H1 (cell line): ENCODE results near the gene LIG4. TPM values are rescaled to one million over a fixed set of nuclear protein-coding genes. Genes with fewer than 3 reads are reported as not detected.
A peak's percentile ranks its signal among the peaks of the same experiment; 100 is the strongest.

Experiments used
- CTCF ChIA-PET: fragments of 300-600 bp; sonication (Branson Sonifier 250); formaldehyde crosslinking; loops from one replicate; lab custom pipeline; 2021; ENCODE audit not compliant: partially characterized antibody; lab: Charles Lee
- POLR2A ChIA-PET: fragments of 300-600 bp; sonication (Branson Sonifier 250); formaldehyde crosslinking; loops from one replicate; lab custom pipeline; 2021; ENCODE audit warnings: inconsistent platforms; ENCODE audit not compliant: partially characterized antibody; lab: Charles Lee
- DNase-seq, 2 experiments: peaks; one replicate each; pipeline versions ENCODE4 v3.0.0 to v3.0.0-alpha.2; 2010 to 2022; ENCODE audit warnings: low spot score in 2 of 2, low read depth in 1 of 2, mixed read lengths in 1 of 2
- FAIRE-seq: peaks from 2 replicates; lab custom pipeline; 2011; peaks lifted over from hg19 to GRCh38; lab: Jason Lieb, UNC
- H2AFZ ChIP-seq: 2 replicates; pipeline ENCODE4 v1.8.1; 2012; ENCODE audit warnings: low read length, inconsistent platforms
- H2AK5ac ChIP-seq: 2 replicates; pipeline ENCODE4 v1.6.1; 2013; ENCODE audit warnings: low read depth, low read length
- H2BK120ac ChIP-seq: replicated peaks from 2 replicates; pipeline ENCODE3; 2013; ENCODE audit warnings: low read depth, low read length, inconsistent platforms
- H2BK12ac ChIP-seq: 2 replicates; pipeline ENCODE4 v1.6.1; 2013; ENCODE audit warnings: low read depth, low read length
- H2BK15ac ChIP-seq: 2 replicates; pipeline ENCODE4 v1.6.1; 2013; ENCODE audit warnings: low read length
- H2BK20ac ChIP-seq: 2 replicates; pipeline ENCODE4 v1.6.1; 2013; ENCODE audit warnings: low read length
- H2BK5ac ChIP-seq: 2 replicates; pipeline ENCODE4 v1.6.1; 2013; ENCODE audit warnings: low read depth, low read length
- H3K14ac ChIP-seq: 2 replicates; pipeline ENCODE4 v1.6.1; 2013; ENCODE audit warnings: inconsistent platforms; ENCODE audit not compliant: insufficient read length
- H3K18ac ChIP-seq: 2 replicates; pipeline ENCODE4 v1.6.1; 2013; ENCODE audit warnings: low read length; ENCODE audit errors: extremely low read depth
- H3K23ac ChIP-seq: 2 replicates; pipeline ENCODE4 v1.6.1; 2013; ENCODE audit warnings: inconsistent platforms; ENCODE audit not compliant: insufficient read length
- H3K23me2 ChIP-seq: 2 replicates; pipeline ENCODE4 v1.6.1; 2013; ENCODE audit warnings: low read depth, low read length
- H3K27ac ChIP-seq: 2 replicates; pipeline ENCODE4 v1.6.1; 2011; ENCODE audit warnings: low read depth, low read length, inconsistent platforms
- H3K27me3 ChIP-seq, 4 experiments: replicated peaks in 1 of 4; 1 replicate in 1 of 4; 2 replicates in 3 of 4; pipeline versions ENCODE4 v1.6.1 to v1.8.1; 2011 to 2013; ENCODE audit warnings: low read length in 3 of 4, mild to moderate bottlenecking in 3 of 4, inconsistent platforms in 2 of 4, mixed read lengths in 2 of 4, moderate library complexity in 1 of 4; ENCODE audit not compliant: control insufficient read depth in 3 of 4, insufficient read depth in 3 of 4; ENCODE audit errors: extremely low read depth in 1 of 4
- H3K36me3 ChIP-seq, 4 experiments: 2 replicates each; pipeline versions ENCODE4 v1.6.1 to v1.8.1; 2011 to 2013; ENCODE audit warnings: mild to moderate bottlenecking in 4 of 4, low read length in 3 of 4, moderate library complexity in 2 of 4, control low read depth in 1 of 4, inconsistent platforms in 1 of 4; ENCODE audit not compliant: insufficient read depth in 4 of 4, control insufficient read depth in 2 of 4
- H3K4ac ChIP-seq: replicated peaks from 2 replicates; pipeline ENCODE3; 2013; ENCODE audit warnings: low read length, low read depth, mixed read lengths, inconsistent platforms; ENCODE audit not compliant: insufficient read length
- H3K4me1 ChIP-seq, 4 experiments: replicated peaks in 1 of 4; 1 replicate in 1 of 4; 2 replicates in 3 of 4; pipeline versions ENCODE4 v1.6.1 to v1.8.1; 2011 to 2013; ENCODE audit warnings: low read length in 3 of 4, inconsistent platforms in 2 of 4, mixed read lengths in 1 of 4; ENCODE audit not compliant: insufficient read depth in 4 of 4, control insufficient read depth in 3 of 4
- H3K4me2 ChIP-seq, 2 experiments: 2 replicates each; pipeline versions ENCODE4 v1.6.1 to v1.8.1; 2011 to 2013; ENCODE audit warnings: low read depth in 2 of 2, low read length in 2 of 2, control low read depth in 1 of 2, inconsistent platforms in 1 of 2, mild to moderate bottlenecking in 1 of 2; ENCODE audit not compliant: insufficient read depth in 1 of 2
- H3K4me3 ChIP-seq, 4 experiments: fragments of 200-600, 300-600 bp in 1 of 4; sonication (generic), shearing (Covaris generic), sonication (Bioruptor Twin) in 1 of 4; 2 replicates each; pipeline versions ENCODE4 v1.5.1 to v1.8.1; 2011 to 2016; ENCODE audit warnings: low read length in 4 of 4, low read depth in 3 of 4, control low read depth in 2 of 4, inconsistent platforms in 2 of 4, mild to moderate bottlenecking in 2 of 4, mixed read lengths in 1 of 4, moderate library complexity in 1 of 4; ENCODE audit not compliant: insufficient read depth in 2 of 4; ENCODE audit errors: extremely low read depth in 1 of 4
- H3K56ac ChIP-seq: replicated peaks from 2 replicates; pipeline ENCODE3; 2013; ENCODE audit warnings: low read depth, mild to moderate bottlenecking, mixed read lengths, low read length, inconsistent platforms; ENCODE audit not compliant: insufficient read length
- H3K79me1 ChIP-seq: 2 replicates; pipeline ENCODE4 v1.6.1; 2013; ENCODE audit warnings: low read depth, low read length, control low read depth
- H3K79me2 ChIP-seq, 2 experiments: 2 replicates each; pipeline versions ENCODE4 v1.6.1 to v1.8.1; 2012 to 2013; ENCODE audit warnings: low read length in 2 of 2, mild to moderate bottlenecking in 2 of 2, inconsistent platforms in 1 of 2; ENCODE audit not compliant: insufficient read depth in 2 of 2, control insufficient read depth in 1 of 2
- H3K9ac ChIP-seq, 4 experiments: replicated peaks in 1 of 4; 1 replicate in 1 of 4; 2 replicates in 3 of 4; pipeline versions ENCODE4 v1.6.1 to v1.8.1; 2011 to 2013; ENCODE audit warnings: low read depth in 3 of 4, low read length in 3 of 4, control low read depth in 2 of 4, mild to moderate bottlenecking in 2 of 4, moderate library complexity in 2 of 4, inconsistent platforms in 1 of 4; ENCODE audit errors: extremely low read depth in 1 of 4
- H3K9me3 ChIP-seq, 2 experiments: 2 replicates each; pipeline versions ENCODE4 v1.6.1 to v1.8.1; 2012 to 2013; ENCODE audit warnings: mild to moderate bottlenecking in 2 of 2, moderate library complexity in 2 of 2, control low read depth in 1 of 2, inconsistent platforms in 1 of 2, low read depth in 1 of 2, low read length in 1 of 2, mixed read lengths in 1 of 2; ENCODE audit not compliant: insufficient read depth in 2 of 2
- H4K20me1 ChIP-seq, 2 experiments: replicated peaks in 1 of 2; 2 replicates each; pipeline versions ENCODE3 to v1.8.1; 2011 to 2013; ENCODE audit warnings: inconsistent platforms in 2 of 2, low read length in 2 of 2, mild to moderate bottlenecking in 1 of 2; ENCODE audit not compliant: insufficient read depth in 2 of 2, control insufficient read depth in 1 of 2
- H4K5ac ChIP-seq: 2 replicates; pipeline ENCODE4 v1.6.1; 2013; ENCODE audit warnings: low read length, low read depth, mixed read lengths, inconsistent platforms; ENCODE audit not compliant: insufficient read length
- H4K8ac ChIP-seq: 2 replicates; pipeline ENCODE4 v1.8.0; 2013; ENCODE audit warnings: mild to moderate bottlenecking, moderate library complexity, low read length, inconsistent platforms; ENCODE audit not compliant: insufficient read depth; ENCODE audit errors: extremely low read depth
- H4K91ac ChIP-seq: replicated peaks from 2 replicates; pipeline ENCODE3; 2013; ENCODE audit warnings: low read length, mixed read lengths, inconsistent platforms; ENCODE audit not compliant: insufficient read length
- CHD2 ChIP-seq: IDR thresholded peaks from 2 replicates; pipeline ENCODE4 v1.6.1; 2012; ENCODE audit warnings: low read length, improper control_type of control experiment
- EZH2 ChIP-seq: fragments of 200-600 bp; sonication (generic); IDR thresholded peaks from 2 replicates; pipeline ENCODE4 v1.7.1; 2012; ENCODE audit warnings: low read depth, mild to moderate bottlenecking, moderate library complexity, low read length, inconsistent platforms; ENCODE audit not compliant: severe bottlenecking
- JUN ChIP-seq: IDR thresholded peaks from 2 replicates; pipeline ENCODE4 v1.6.1; 2011; ENCODE audit warnings: low read depth, mild to moderate bottlenecking, improper control_type of control experiment, low read length
- KDM1A ChIP-seq: fragments of 200-600, 300-600 bp; sonication (generic); IDR thresholded peaks from 2 replicates; pipeline ENCODE4 v1.7.1; 2016; ENCODE audit warnings: mild to moderate bottlenecking, low read length, borderline replicate concordance
- MAFK ChIP-seq: IDR thresholded peaks from 2 replicates; pipeline ENCODE4 v1.6.1; 2012; ENCODE audit warnings: low read depth, mild to moderate bottlenecking, improper control_type of control experiment, low read length
- SIRT6 ChIP-seq: IDR thresholded peaks from one replicate; pipeline ENCODE4 v1.7.1; 2012; ENCODE audit warnings: low read length, inconsistent platforms
- SIX5 ChIP-seq: IDR thresholded peaks from 2 replicates; pipeline ENCODE4 v1.6.1; 2011; ENCODE audit warnings: mild to moderate bottlenecking, low read depth, low read length
- TCF12 ChIP-seq: IDR thresholded peaks from 2 replicates; pipeline ENCODE4 v1.6.1; 2011; ENCODE audit warnings: low read depth, mild to moderate bottlenecking, low read length
- WGBS, 2 experiments: shearing (Covaris generic) in 1 of 2; methylation state at CpG; one replicate each; pipeline versions ENCODE4 v1.1.6 to v1.1.7; 2013 to 2015; ENCODE audit warnings: low lambda C conversion rate in 2 of 2, mixed read lengths in 2 of 2, inconsistent platforms in 1 of 2, low coverage in 1 of 2, missing lambda C conversion rate in 1 of 2; ENCODE audit not compliant: insufficient replicate concordance in 2 of 2, insufficient coverage in 1 of 2, insufficient read length in 1 of 2; ENCODE audit errors: extremely low coverage in 1 of 2, missing lambda C conversion rate in 1 of 2; 5-methylcytosine and 5-hydroxymethylcytosine counted together
- polyA plus RNA-seq, 7 experiments: library from polyadenylated mRNA; depleted of rRNA in 3 of 7; stranded (reverse) in 5 of 7; unstranded in 2 of 7; fragments of >200 nt in 5 of 7; fragments of 200-250 nt in 2 of 7; gene quantifications; 1 replicate in 5 of 7; 2 replicates in 1 of 7; 4 replicates in 1 of 7; pipeline versions ENCODE4 v1.2.1 to v1.2.3, GENCODE V29; 2011 to 2013; ENCODE audit warnings: missing spikeins in 2 of 7, mixed read lengths in 2 of 7
- total RNA-seq: library from RNA; stranded (reverse); fragmentation: NEBNext Ultra II Directional; extraction: Animal tissue kit (Norgen Biotek cat#: 25700); gene quantifications from 2 replicates; pipeline ENCODE4 v1.2.1, GENCODE V29; 2021
- TF ChIP-seq, protein P1 (sequence below): IDR thresholded peaks from 2 replicates; pipeline ENCODE4 v1.6.1; 2012; ENCODE audit warnings: inconsistent platforms

Gene LIG4
- total and polyA plus RNA-seq, 2 of the 8 experiments (the other 6 are each of a cell fraction or from before 2014, with no cell fraction given): 1.1 to 4.5 TPM

DNA sequence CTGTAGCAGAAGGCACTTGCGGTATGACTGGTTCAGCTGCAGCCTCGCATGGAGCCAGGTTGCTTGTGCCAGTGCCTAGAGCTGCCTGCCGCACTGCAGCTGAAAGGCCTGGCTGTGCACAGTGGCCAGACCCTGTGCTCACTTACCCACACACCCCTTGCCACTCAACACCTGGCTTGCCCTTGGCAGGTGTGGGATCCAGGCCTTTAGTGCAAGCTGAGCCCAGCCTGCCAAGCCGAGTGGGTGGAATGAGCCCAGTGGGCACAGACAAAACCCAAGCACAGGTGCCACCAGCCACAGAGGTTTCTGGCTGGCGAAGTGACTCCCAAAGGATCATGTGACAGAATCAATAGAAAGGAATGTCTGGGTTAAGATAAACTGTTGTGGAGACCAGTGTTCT lies 19.5 kb downstream of the LIG4 start:
- Histone ChIP-seq H3K4me2 (no peak overlapping the region), H3K14ac (no peak overlapping the region), H3K4me1 (no peaks in the 10 kb centered on the region), H4K5ac (no peak overlapping the region), H3K79me1 (no peaks in the 10 kb centered on the region), H3K9me3 (no peaks in the 10 kb centered on the region; a peak in 1 of 4 replicates), H4K20me1 (no peaks in the 10 kb centered on the region), H3K9ac (no peak overlapping the region), H3K27ac (no peak overlapping the region), H4K8ac (no peak overlapping the region), H3K79me2 (no peaks in the 10 kb centered on the region), H2BK5ac (no peak overlapping the region), H3K36me3 (no peaks in the 10 kb centered on the region), H2AK5ac (0 out of 2 replicates have a peak overlapping the region, but pooled peaks have one; percentile 21), H4K91ac (no peak overlapping the region), H3K27me3 (no peaks in the 10 kb centered on the region), H3K23ac (no peak overlapping the region), H2BK120ac (no peak overlapping the region), H2BK12ac (no peak overlapping the region), H3K4ac (no peak overlapping the region), H3K18ac (no peak overlapping the region), H3K4me3 (no peak overlapping the region), H3K23me2 (no peaks in the 10 kb centered on the region), H2BK20ac (no peak overlapping the region), H2AFZ (no peak overlapping the region), H3K56ac (no peak overlapping the region), H2BK15ac (no peak overlapping the region)
- TF ChIP-seq TCF12 (no peak), SIX5 (no peak), EZH2 (no peak), JUN (no peak), KDM1A (no peak), CHD2 (no peak), SIRT6 (no peak), MAFK (no peak)
- TF ChIP-seq, protein P1, sequence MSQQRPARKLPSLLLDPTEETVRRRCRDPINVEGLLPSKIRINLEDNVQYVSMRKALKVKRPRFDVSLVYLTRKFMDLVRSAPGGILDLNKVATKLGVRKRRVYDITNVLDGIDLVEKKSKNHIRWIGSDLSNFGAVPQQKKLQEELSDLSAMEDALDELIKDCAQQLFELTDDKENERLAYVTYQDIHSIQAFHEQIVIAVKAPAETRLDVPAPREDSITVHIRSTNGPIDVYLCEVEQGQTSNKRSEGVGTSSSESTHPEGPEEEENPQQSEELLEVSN: no peak
- ChIA-PET POLR2A (interaction anchor here (1.2 kb wide), 1 partner anchor 34 kb away, joined by 3 read pairs; no protein-coding TSS in a partner anchor), CTCF (interaction anchor here (1.0 to 1.1 kb wide), 2 partner anchors 13 to 20 kb away, joined by 3 to 5 read pairs; no protein-coding TSS in a partner anchor)
- DNase-seq (no peak), FAIRE-seq (no peak)
- WGBS, 2 experiments: 88% methylated on average over 5 of the region's 5 CpGs; no CpG with 5 or more reads in 1 of the 2 experiments
